Retinal pigment epithelial cell (primary cell): Measurements from ENCODE around the gene MON2.

Experiments used
- DNase-seq: peaks from one replicate; pipeline ENCODE4 v3.0.0-alpha.2; 2010; ENCODE audit warnings: low read depth
- H3K4me3 ChIP-seq: 2 replicates; pipeline ENCODE4 v1.5.1; 2011; ENCODE audit warnings: mild to moderate bottlenecking, low read length, control low read depth, moderate library complexity
- CTCF ChIP-seq: conservative IDR thresholded peaks from 2 replicates; pipeline ENCODE4 v1.5.1; 2011; ENCODE audit warnings: low read depth, low read length, control low read depth, inconsistent platforms

The MON2 gene

GRCh38 chr12:62466594-62467491 is at the start of gene MON2:
MON2 (plus strand) TSS chr12:62466826; CDS start chr12:62467208, 382 bp downstream.
- DNase-seq, result peak; percentile 38
- TF ChIP-seq CTCF, result no peak
- H3K4me3 ChIP-seq, result peak within 1 kb of the TSS; percentile 98

GRCh38 chr12:62426089-62426488 is 40.5 kb upstream of the MON2 start:
- H3K4me3 ChIP-seq, result no peak overlapping the region
- no peak for TF ChIP-seq CTCF
- DNase-seq, result no peak

- no peak for DNase-seq
- no peak for TF ChIP-seq CTCF
These were observed 37.2 kb upstream of the MON2 start for GRCh38 chr12:62429457-62429856.

GRCh38 chr12:62434494-62435302 is 31.9 kb upstream of the MON2 start:
- no peak for DNase-seq
- peak overlapping the region; percentile 54 for H3K4me3 ChIP-seq
- TF ChIP-seq CTCF, result no peak

More at GRCh38 chr12:62429457-62429856, 37.2 kb upstream of the MON2 start:
- H3K4me3 ChIP-seq, result no peak overlapping the region

- DNase-seq, result no peak
- peak; percentile 67 for TF ChIP-seq CTCF
- peak overlapping the region; percentile 54 for H3K4me3 ChIP-seq
These were observed 31.1 kb upstream of the MON2 start for GRCh38 chr12:62435303-62436163.

- peak overlapping the region; percentile 54 for H3K4me3 ChIP-seq
- DNase-seq, result no peak
- no peak for TF ChIP-seq CTCF
These were observed 30.5 kb upstream of the MON2 start for GRCh38 chr12:62436164-62436503.
